ENCODE measurements around the gene FAM193A.

DNA sequence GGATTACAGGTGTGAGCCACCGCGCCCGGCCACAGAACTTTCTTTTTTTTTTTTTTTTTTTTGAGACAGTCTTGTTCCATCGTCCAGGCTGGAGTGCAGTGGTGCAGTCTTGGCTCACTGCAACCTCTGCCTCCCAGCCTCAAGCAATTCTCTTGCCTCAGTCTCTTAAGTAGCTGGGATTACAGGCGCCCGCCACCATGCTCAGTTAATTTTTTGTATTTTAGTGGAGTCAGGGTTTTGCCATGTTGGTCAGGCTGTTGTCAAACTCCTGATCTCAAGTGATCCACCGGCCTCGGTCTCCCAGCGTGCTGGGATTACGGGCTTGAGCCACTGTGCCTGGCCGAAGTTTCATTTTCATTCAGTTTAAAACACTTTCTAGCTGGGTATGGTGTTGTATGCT lies 16.4 kb downstream of the FAM193A start:
- TF ChIP-seq, protein P1, sequence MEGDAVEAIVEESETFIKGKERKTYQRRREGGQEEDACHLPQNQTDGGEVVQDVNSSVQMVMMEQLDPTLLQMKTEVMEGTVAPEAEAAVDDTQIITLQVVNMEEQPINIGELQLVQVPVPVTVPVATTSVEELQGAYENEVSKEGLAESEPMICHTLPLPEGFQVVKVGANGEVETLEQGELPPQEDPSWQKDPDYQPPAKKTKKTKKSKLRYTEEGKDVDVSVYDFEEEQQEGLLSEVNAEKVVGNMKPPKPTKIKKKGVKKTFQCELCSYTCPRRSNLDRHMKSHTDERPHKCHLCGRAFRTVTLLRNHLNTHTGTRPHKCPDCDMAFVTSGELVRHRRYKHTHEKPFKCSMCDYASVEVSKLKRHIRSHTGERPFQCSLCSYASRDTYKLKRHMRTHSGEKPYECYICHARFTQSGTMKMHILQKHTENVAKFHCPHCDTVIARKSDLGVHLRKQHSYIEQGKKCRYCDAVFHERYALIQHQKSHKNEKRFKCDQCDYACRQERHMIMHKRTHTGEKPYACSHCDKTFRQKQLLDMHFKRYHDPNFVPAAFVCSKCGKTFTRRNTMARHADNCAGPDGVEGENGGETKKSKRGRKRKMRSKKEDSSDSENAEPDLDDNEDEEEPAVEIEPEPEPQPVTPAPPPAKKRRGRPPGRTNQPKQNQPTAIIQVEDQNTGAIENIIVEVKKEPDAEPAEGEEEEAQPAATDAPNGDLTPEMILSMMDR (IDR thresholded peaks at IDR 0.05), result no peak
- TF ChIP-seq ZFX (IDR thresholded peaks at IDR 0.05; ENCODE audit: borderline replicate concordance), result no peak
